Hematopoietic multipotent progenitor cell treated with erythropoietin and hydrocortisone succinate and interleukin-3 and kit ligand, for 17 days (in vitro differentiated cells): ENCODE results near the gene CAMSAP1.

Experiments used
- DNase-seq: peaks from one replicate; pipeline ENCODE4 v3.0.0-alpha.2; 2015; ENCODE audit warnings: low spot score

The CAMSAP1 gene

DNA sequence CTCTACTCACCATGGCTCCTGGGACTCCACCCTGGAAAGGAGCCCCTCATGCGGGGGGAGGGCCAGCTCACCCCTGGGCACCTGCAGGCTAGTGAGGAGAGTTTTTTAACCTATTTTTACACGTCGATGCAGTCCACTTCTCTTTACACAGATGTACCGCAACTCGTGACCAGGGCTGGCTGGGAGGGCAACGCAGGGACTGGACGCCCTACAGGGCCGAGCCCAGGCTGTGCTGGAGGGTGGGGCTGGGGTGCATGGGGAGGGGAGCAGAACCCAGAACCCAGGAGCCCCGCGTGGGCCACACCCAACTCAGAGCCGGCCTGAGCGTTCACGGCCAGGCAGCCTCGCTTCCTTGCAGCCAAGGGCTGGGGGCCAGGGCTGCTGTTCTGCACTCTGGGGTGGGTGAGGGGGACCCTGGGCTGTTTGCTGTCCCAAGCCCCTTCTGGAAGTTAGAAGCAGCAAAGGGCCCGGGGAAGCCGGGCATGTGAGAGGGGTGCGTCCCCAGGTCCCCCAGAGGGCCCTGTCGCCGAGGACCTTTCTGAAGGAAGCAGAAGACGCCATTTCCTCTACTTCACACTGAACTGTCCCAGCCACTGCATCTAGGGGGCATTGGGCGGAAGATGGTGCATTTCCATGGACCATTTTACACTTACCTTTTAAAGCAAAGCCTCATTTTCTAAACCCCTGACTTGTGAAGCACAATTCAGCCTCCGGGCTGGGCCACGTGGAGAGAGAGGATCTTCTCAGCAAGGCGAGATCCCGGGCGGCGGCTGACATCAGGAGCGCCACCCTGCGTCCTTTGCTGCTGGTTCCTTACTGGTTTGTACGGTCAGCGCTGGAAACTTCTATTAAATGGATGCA, 114.8 kb downstream of the CAMSAP1 start:
- DNase-seq: no peak

DNA sequence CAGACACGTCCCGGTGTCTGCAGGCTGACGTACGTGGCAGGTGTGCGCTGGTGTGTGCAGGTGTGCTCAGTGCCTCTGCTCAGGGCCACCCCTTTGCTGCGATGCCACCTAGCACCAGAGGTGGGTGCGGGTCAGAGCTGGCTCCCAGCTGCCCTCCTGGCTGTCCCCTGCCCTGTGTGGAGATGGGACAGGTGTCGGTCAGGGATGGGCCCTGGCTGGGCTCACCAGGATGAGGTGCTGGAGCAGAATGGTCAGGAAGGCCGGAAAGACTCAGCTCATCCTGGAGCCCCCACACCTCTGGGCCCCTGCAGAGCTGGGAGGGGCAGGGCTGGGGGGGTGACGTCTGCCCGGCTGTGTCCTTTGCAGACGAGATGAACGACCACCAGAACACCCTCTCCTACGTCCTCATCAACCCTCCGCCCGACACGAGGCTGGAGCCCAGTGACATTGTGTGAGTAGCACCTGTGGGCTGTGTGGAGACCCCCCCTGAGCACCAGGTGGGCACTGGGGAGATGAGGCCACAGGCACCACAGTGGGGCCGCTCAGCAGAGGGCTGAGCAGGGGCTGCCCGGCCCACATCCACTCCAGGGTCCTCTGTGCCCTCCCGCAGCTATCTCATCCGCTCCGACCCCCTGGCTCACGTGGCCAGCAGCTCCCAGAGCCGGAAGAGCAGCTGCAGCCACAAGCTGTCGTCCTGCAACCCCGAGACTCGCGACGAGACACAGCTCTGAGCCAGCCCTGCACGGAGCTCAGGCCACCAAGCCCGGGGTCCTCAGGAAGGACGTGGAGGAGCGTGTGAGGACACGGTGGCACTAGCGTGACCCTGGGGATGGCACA, 115.7 kb downstream of the CAMSAP1 start:
- no peak for DNase-seq

DNA sequence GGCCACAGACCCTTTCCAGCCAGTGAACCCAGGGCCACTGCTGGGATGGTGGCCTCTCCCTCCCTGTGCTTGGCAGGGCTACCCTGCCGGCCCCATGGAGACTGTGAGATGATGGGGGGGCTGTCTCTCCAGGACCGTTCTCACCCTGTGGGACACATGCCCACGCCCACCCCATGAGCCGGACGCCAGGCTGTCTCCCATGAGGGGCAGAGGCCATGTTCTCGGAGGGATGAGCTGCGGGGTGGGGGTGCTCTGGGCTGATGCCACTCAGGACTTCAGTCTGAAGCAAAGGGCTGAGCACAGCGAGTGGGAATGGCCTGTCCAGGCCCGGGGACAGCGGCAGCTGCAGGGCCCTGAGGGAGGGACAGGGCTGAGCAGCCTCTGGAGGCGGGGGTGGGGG, 116.5 kb downstream of the CAMSAP1 start:
- DNase-seq: no peak

DNA sequence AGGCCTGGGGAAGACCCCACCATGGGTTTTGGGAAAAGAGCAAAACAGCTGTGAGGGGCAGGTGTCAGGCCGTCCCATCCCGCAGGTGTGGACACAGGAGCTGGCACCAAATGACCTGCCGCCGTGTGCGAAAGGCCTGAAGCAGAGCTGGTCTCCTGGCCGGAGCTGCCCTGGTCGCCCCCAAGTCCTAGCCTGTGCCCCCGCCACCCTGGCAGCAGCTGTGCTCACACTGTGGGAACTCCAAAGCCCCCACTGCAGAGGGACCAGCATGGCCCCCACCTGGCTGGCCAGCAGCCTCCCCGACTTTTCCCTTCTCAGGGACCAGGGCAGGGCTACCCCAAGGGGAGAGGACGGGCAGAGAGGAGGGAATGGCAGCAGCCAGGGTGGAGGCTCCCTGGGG, 117.0 kb downstream of the CAMSAP1 start:
- DNase-seq: no peak

DNA sequence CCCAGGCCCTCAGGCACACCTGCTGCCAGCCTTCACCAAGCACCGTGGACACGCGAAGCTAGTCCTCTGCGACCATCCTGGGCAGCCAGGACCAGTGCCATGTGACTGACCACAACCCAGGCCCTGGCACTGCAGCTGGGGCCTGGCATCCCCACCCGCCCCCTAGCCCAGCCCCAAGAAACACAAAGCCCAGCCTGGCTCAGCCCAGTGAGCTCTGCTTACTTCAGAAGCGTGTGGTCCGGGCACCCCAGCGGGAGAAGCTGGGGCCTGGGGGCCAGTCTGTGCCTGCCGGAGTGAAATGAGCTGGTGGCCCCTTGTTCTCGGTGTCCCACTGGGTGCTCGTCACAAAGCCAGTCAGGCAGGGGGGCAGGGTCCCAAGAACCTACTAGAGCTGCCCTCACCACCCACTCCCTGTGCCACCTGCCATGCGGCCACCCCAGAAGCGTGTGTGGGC, 117.5 kb downstream of the CAMSAP1 start:
- no peak for DNase-seq

DNA sequence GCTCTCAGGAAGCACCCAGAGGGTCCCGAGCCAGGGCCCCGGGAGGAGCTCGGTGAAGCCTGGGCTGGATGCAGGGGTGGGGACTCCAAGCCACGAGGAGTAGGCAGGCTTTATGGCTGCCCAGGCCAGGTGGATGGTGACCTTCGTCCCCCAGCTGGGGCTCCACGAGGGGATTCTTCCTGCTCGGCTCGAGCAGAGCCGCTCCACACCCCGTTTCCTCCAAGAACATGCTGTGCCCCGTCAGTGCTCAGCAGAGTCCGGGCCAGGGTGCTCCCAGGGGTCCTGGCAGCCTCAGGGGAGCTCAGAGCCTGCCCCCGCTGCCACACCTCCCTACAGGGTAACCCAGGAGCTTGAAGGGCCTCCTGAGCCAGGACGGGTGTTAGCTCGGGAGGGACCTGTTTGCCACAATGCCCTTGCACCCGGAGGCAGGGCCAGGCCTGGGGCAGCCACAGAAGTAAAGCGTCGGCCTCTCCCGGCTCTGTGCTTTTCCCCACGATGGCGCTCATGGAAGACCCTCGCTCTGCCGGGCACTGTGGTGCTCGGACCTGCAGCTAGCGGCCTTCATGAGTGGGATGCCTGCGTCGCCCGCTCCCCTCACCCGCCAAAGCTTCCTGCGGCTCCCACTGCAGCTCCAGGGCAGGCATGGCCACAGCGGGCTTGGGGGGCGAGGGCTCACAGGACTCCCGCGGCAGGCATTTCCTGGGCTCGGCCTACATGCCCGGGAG, 118.6 kb downstream of the CAMSAP1 start:
- DNase-seq: no peak

DNA sequence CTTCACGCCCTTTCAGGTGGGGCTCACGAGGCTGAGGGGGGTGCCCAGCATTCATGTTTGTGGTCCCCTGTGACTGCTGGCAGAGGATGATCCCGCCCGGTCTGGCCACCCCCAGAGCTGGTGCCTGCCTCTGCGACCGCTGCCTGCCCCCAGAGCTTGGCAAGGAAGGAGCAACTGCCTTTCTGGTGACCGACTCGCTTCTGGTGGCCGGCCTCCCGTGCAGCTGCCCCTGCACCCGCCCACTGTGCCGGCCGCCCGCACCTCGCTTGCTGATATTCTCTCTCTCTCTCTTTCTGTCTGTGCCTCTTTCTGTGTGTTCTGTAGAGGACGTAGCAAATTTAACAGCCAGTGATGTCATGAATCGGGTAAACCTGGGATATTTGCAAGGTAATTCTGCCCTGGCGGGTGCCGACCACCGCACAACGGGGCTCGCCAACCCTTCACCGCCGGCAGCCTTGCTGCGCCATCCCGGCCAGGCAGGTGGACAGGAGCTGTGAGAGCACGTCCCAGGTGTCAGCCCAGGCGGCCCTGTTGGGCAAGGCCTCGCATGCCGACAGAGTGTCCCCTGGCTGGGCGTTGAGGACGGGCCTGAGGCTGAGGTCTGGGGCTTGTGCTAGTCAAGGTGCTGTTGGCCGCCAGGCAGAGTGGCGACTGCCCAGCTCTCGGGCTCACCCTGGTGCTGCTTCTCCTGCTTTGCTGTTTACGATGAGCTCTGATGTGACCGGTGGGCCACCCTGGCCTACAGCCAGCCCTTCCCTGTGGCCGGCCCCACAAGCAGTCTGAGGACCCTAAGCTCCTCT, 119.4 kb downstream of the CAMSAP1 start:
- no peak for DNase-seq

DNA sequence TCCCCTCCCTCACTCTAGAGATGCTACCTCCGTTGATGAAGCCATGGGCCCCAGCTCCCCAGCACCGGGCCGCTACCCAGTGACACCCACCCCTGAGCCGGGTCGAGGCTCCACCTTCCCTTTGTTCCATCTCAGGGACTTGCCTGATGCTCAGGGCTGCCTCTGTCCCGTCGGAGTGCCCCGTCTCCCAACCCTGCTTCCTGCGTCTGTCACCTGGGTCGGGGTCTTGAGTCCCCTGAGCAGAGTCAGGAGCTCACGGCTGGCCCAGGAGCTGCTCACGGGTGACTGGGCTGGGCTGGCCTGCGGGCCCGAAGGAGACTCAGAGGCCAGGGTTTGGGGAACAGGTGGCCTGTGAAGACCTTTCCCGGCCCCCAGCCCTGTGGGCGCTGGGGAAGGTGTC, 120.0 kb downstream of the CAMSAP1 start:
- no peak for DNase-seq

DNA sequence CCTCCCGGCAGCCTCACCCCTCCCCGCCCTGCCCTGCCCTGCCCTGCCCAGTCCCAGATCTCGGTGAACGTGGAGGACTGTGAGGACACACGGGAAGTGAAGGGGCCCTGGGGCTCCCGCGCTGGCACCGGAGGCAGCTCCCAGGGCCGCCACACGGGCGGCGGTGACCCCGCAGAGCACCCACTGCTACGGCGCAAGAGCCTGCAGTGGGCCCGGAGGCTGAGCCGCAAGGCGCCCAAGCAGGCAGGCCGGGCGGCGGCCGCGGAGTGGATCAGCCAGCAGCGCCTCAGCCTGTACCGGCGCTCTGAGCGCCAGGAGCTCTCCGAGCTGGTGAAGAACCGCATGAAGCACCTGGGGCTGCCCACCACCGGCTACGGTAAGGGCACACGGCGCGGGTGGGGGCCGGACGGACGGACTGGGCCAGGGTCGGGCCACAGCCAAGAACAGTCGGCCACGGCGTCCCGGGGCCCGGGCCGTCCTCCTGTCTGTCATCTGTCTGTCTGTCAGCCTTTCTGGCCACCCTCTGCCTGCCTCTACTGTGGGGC, 121.1 kb downstream of the CAMSAP1 start:
- no peak for DNase-seq

DNA sequence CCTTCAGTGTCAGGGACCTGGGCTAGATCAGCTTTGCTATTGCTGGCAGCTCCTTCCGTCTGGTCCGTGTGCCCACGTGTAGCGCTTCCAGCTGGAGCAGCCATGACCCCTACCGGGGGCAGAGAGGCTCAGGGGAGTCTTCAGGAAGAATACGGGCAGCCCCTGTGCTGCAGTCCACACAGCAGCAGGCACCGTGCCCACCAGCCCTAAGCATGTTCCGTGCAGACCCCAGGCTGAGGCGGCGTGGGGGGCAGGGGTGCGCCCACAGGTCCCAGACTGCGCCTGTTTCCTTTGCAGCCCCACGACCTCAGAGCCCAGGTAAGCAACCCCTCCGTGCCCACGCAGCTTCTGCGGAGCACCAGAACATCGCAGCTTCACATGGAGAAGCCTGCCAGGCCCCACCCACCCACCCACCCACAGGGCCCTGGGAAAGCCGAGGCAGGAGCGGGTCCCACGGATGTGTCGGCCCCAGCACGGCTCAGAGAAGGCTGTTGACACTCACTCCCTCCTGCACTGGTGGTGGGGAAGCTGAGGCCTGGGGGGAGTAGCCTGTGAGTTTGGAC, 122.3 kb downstream of the CAMSAP1 start:
- no peak for DNase-seq

DNA sequence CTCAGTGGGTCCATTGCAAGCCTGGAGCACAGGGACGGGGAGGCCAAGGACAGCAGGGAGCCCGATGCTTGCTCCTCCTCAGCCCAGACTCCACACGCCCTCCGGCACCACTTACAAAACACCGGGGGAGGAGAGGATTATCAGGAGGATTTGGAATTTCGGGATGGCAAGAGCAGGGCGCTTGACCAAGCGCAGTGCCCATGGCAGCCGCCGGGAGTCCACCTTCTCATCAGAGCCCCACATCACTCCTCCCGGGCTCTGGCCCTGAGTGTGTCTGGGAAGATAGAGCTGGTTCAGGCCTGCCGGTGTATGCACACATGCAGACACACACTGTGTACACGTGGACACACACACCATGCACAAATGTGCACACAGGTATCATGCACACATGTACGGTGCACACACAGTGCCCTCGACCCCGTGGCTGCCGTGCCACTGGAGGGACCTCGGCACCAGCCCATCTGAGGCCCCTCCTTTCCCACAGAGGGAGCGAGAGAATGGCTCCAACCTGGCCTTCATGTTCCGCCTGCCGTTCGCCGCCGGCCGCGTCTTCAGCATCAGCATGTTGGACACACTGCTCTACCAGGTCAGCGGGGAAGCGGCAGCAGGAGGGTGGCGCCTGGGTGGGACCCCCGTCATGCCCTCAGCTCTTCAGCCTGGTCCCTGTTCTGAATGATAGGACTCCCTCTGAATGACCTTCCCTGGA, 123.7 kb downstream of the CAMSAP1 start:
- DNase-seq: no peak

DNA sequence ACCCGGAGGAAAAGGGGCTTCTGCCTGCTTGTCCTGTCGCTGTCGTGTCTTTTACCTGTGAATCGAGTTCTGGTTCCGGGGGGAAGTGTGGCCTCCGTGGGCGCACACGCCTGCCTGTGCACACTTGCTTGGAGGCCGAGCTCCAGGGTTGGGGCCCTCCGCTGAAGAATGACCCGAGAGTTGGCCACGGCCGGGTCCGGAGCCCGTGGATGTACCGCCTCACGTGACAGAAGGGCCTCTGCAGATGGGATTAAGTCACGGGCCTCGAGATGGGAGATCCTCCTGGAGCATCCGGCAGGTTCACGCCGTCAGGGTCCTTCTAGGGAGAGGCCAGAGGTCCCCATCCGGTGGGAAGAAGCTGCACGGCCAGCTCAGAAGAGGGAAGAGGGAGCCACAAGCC, 124.4 kb downstream of the CAMSAP1 start:
- no peak for DNase-seq

DNA sequence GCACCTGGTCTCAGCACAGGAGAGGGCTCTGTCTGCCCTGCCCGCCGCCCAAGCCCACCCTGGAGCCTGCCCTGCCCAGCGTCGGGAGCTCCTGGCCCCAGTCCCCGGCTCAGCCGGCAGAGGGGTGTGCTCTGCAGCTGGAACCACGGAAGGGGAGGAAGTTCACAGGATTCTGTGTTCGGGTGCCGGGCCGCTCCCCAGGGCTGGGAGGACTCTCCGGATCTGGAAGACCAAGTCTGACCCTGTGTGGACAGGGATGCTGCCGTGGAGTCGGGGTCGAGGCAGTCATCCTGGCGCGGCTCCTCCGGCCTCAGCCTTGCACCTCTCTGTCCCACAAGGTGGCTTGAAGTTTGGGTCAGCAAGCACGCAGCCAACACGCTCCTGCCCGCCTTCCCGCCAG, 126.7 kb downstream of the CAMSAP1 start:
- no peak for DNase-seq

DNA sequence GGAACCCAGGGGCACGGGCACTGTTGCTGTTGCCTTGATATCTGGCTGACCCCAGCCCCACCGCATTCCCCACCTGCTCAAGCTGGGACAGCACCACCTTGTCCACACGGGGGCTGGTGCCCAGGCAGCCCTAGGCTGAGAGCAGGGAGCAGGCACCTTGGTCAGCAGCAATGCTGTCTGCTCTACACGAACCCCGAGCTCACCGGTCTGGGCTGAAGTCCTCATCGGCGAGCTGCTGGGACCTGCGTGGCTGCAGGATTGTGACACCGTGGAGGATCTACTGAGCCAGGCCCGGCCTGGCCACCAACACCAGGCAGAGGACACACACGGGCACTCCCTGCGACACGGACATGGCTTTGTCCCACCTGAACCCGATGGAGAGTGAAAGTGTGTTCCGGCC, 127.3 kb downstream of the CAMSAP1 start:
- DNase-seq: no peak

DNA sequence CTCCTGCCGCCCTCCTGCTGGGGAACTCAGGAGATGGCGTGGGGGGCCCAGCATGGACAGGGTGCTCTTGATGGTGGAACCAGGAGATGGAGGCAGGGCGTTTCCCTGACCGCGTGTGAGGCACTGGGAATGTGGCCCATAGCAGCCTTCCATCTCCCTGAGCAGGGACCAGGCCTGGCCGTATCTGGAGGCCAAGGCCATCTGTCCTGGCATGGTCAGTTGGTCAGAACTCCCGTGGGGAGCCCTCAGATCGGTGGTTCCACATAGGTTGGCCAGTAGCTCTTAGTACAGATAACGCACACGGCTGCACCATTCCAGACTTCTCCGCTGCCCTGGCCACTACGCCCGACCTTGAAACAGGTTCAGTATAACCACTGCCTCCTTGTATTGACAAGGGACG, 127.8 kb downstream of the CAMSAP1 start:
- no peak for DNase-seq

DNA sequence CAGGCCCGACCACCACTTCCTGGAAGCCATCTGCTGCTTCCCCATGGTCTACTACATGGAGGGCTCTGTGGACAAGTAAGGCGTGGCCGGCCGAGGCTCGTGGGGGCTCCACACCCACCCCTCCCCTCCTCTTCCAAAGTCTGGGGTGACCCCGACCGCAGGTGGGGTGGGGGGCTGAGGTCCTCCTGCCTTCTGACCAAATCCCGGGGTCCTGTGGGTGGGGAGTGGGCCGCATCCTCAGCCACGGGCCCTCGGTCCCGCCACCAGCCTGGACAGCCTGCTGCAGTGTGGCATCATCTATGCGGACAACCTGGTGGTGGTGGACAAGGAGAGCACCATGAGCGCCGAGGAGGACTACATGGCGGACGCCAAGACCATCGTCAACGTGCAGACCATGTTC, 128.9 kb downstream of the CAMSAP1 start:
- no peak for DNase-seq

DNA sequence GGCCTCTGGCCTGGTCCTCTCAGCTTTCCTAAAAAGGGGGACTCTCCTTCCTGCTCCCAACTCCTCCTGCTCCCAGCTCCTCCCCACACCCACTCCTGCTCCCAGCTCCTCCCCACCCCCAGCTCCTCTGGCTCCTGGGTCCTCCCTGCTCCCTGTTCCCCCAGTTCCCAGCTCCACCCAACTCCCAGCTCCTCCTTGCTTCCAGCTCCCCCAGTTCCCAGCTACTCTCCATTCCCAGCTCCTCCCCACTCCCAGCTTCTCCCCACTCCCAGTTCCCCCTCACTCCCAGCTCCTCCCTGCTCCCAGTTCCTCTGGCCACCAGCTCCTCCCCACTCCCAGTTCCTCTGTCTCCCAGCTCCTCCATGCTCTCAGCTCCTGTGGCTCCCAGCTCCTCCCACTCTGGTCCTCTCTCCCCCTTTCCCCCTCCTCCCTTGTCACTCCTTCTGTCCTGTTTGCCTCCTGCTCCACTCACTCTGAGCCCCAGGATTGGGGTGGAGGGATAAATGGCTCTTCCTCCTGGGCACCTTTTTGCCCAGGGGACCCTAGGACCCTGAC, 129.6 kb downstream of the CAMSAP1 start:
- DNase-seq: no peak

DNA sequence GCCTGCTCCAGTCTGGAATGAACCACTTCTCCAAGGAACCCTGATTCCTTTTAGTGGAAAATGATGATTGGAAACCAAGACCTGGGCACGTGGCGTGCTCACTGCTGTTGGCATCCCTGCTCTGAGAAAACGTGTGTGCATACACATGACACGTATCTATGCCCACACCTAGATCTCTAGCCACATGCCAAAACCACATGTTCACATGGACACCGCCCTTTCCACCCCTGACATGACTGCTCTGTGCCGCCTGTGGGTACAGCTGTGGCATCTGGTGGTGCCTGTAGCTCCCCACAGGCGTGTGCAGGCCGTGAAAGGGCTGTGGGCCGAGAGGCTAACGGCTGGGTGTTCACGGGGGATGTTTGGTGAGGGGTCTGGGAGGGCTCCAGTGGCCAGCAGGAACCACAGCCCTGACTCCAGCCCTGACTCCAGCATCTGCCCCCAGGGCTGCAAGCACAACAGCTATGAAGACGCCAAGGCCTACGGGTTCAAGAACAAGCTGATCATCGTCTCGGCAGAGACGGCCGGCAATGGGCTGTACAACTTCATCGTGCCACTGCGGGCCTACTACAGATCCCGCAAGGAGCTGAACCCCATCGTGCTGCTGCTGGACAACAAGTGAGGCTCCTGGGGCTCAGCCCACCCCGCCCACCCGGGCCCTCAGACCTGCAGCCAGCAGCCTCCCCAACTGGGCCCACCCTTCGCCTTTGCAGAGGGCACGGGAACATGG, 130.3 kb downstream of the CAMSAP1 start:
- DNase-seq: no peak

DNA sequence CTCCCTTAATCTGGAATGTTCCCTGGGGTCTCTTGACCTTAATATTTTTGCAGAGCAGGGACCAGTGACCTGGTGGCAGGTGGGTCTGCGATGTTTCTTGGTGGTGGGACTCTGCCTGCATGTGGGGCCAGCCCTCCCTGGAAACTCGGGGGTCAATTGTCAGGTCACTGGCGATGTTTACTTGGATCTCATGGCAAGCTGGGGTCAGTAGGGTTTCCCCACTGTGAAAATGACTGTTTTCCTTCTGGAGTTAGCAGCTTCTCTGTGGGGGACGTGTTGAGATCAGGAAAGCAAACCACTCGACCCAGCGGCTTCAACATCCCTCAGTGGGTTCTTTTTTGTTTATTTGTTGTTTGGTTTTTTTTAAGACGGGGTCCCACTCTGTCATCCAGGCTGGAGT, 131.4 kb downstream of the CAMSAP1 start:
- no peak for DNase-seq
